Measurements from ENCODE around the gene NUCKS1. TPM values are rescaled to one million over a fixed set of nuclear protein-coding genes. Genes with fewer than 3 reads are reported as not detected.

Gene NUCKS1
- total RNA-seq, 1 donor from 2014 or later = 161 TPM

- H3K36me3 Mint-ChIP-seq (ENCODE audit: low read depth) = peaks cover 2% of the 10 kb centered on the region
- intact Hi-C loops (cut with micrococcal nuclease) = no loop called here
- peaks cover 4% of the 10 kb centered on the region for H3K4me1 Mint-ChIP-seq
- DNase-seq = no peak
- H3K9me3 Mint-ChIP-seq = no peaks in the 10 kb centered on the region
- H3K4me3 Mint-ChIP-seq = no peak overlapping the region
- H3K27ac Mint-ChIP-seq = no peak overlapping the region
- H3K27me3 Mint-ChIP-seq = peaks cover 30% of the 10 kb centered on the region
Measured at GRCh38 chr1:205692423-205692822, 57.6 kb downstream of the NUCKS1 start.

- DNase-seq = no peak
- Mint-ChIP-seq H3K9me3 (no peaks in the 10 kb centered on the region), H3K27me3 (peaks cover 29% of the 10 kb centered on the region), H3K27ac (no peak overlapping the region), H3K36me3 (ENCODE audit: low read depth) (no peaks in the 10 kb centered on the region), H3K4me3 (no peak overlapping the region), H3K4me1 (peaks cover 4% of the 10 kb centered on the region)
- intact Hi-C loops (cut with micrococcal nuclease) = no loop called here
Measured at GRCh38 chr1:205690122-205690756, 59.7 kb downstream of the NUCKS1 start.

- Mint-ChIP-seq H3K27me3 (peaks cover 28% of the 10 kb centered on the region), H3K4me3 (no peak overlapping the region), H3K36me3 (ENCODE audit: low read depth) (no peaks in the 10 kb centered on the region), H3K9me3 (no peaks in the 10 kb centered on the region), H3K4me1 (peaks cover 4% of the 10 kb centered on the region), H3K27ac (no peak overlapping the region)
- intact Hi-C loops (cut with micrococcal nuclease) = no loop called here
- no peak for DNase-seq
Measured at GRCh38 chr1:205689479-205689878, 60.5 kb downstream of the NUCKS1 start.

- intact Hi-C loops (cut with micrococcal nuclease) = no loop called here
- DNase-seq = no peak
- Mint-ChIP-seq H3K27me3 (peaks cover 28% of the 10 kb centered on the region), H3K9me3 (no peaks in the 10 kb centered on the region), H3K4me3 (no peak overlapping the region), H3K36me3 (ENCODE audit: low read depth) (no peaks in the 10 kb centered on the region), H3K27ac (no peak overlapping the region), H3K4me1 (peaks cover 3% of the 10 kb centered on the region)
Measured at GRCh38 chr1:205688171-205689080, 61.6 kb downstream of the NUCKS1 start.

GRCh38 chr1:205687242-205687641 lies 62.7 kb downstream of the NUCKS1 start:
- H3K4me1 Mint-ChIP-seq = no peaks in the 10 kb centered on the region
- H3K4me3 Mint-ChIP-seq = no peak overlapping the region
- H3K9me3 Mint-ChIP-seq = no peaks in the 10 kb centered on the region
- peaks cover 30% of the 10 kb centered on the region for H3K27me3 Mint-ChIP-seq
- no peak for DNase-seq
- intact Hi-C loops (cut with micrococcal nuclease) = no loop called here
- no peak overlapping the region for H3K27ac Mint-ChIP-seq
- H3K36me3 Mint-ChIP-seq (ENCODE audit: low read depth) = no peaks in the 10 kb centered on the region

GRCh38 chr1:205681364-205681763 lies 68.6 kb downstream of the NUCKS1 start:
- no peak for DNase-seq
- Mint-ChIP-seq H3K9me3 (no peaks in the 10 kb centered on the region), H3K4me3 (no peak overlapping the region), H3K36me3 (ENCODE audit: low read depth) (no peaks in the 10 kb centered on the region), H3K4me1 (peaks cover 9% of the 10 kb centered on the region), H3K27me3 (peaks cover 27% of the 10 kb centered on the region), H3K27ac (no peak overlapping the region)
- intact Hi-C loops (cut with micrococcal nuclease) = no loop called here

GRCh38 chr1:205680073-205680851 lies 69.7 kb downstream of the NUCKS1 start, which contains the start of gene SLC45A3:
Gene SLC45A3 (minus strand): TSS chr1:205680509. CDS start chr1:205664656, 15,853 bp downstream.
- no peak within 1 kb of the TSS for H3K27ac Mint-ChIP-seq
- intact Hi-C loops (cut with micrococcal nuclease) = no loop called here
- peak; percentile 78 for DNase-seq
- H3K36me3 Mint-ChIP-seq (ENCODE audit: low read depth) = no peaks in the 10 kb centered on the region
- peak within 1 kb of the TSS; percentile 86 for H3K4me3 Mint-ChIP-seq
- H3K4me1 Mint-ChIP-seq = peaks cover 9% of the 10 kb centered on the region
- H3K27me3 Mint-ChIP-seq = peaks cover 31% of the 10 kb centered on the region
- H3K9me3 Mint-ChIP-seq = no peaks in the 10 kb centered on the region

GRCh38 chr1:205678286-205679111 lies 71.5 kb downstream of the NUCKS1 start:
- H3K27ac Mint-ChIP-seq = no peak overlapping the region
- no peak for DNase-seq
- intact Hi-C loops (cut with micrococcal nuclease) = loop anchor here (5.0 kb wide), 1 partner anchor 69 kb away; no protein-coding TSS in a partner anchor
- H3K36me3 Mint-ChIP-seq (ENCODE audit: low read depth) = no peaks in the 10 kb centered on the region
- H3K4me3 Mint-ChIP-seq = no peak overlapping the region
- no peaks in the 10 kb centered on the region for H3K9me3 Mint-ChIP-seq
- peaks cover 29% of the 10 kb centered on the region for H3K27me3 Mint-ChIP-seq
- H3K4me1 Mint-ChIP-seq = peaks cover 9% of the 10 kb centered on the region

- Mint-ChIP-seq H3K9me3 (no peaks in the 10 kb centered on the region), H3K27ac (no peak overlapping the region), H3K4me1 (peaks cover 9% of the 10 kb centered on the region), H3K27me3 (peaks cover 28% of the 10 kb centered on the region), H3K4me3 (no peak overlapping the region), H3K36me3 (ENCODE audit: low read depth) (no peaks in the 10 kb centered on the region)
- intact Hi-C loops (cut with micrococcal nuclease) = loop anchor here (5.0 kb wide), 1 partner anchor 70 kb away; no protein-coding TSS in a partner anchor
- no peak for DNase-seq
Measured at GRCh38 chr1:205677167-205677566, 72.8 kb downstream of the NUCKS1 start.

- no peak for DNase-seq
- intact Hi-C loops (cut with micrococcal nuclease) = loop anchor here (5.0 kb wide), 1 partner anchor 71 kb away; no protein-coding TSS in a partner anchor
- H3K4me3 Mint-ChIP-seq = no peak overlapping the region
- H3K27me3 Mint-ChIP-seq = peaks cover 25% of the 10 kb centered on the region
- no peak overlapping the region for H3K27ac Mint-ChIP-seq
- H3K4me1 Mint-ChIP-seq = peaks cover 9% of the 10 kb centered on the region
- no peaks in the 10 kb centered on the region for H3K9me3 Mint-ChIP-seq
- H3K36me3 Mint-ChIP-seq (ENCODE audit: low read depth) = no peaks in the 10 kb centered on the region
Measured at GRCh38 chr1:205676597-205676996, 73.4 kb downstream of the NUCKS1 start.

- Mint-ChIP-seq H3K4me3 (no peak overlapping the region), H3K4me1 (peaks cover 7% of the 10 kb centered on the region), H3K27me3 (peaks cover 19% of the 10 kb centered on the region), H3K36me3 (ENCODE audit: low read depth) (no peaks in the 10 kb centered on the region), H3K9me3 (no peaks in the 10 kb centered on the region), H3K27ac (no peak overlapping the region)
- intact Hi-C loops (cut with micrococcal nuclease) = loop anchor here (5.0 kb wide), 1 partner anchor 71 kb away; no protein-coding TSS in a partner anchor
- DNase-seq = no peak
Measured at GRCh38 chr1:205676002-205676401, 74.0 kb downstream of the NUCKS1 start.

GRCh38 chr1:205675247-205675646 lies 74.7 kb downstream of the NUCKS1 start:
- no peak overlapping the region for H3K27ac Mint-ChIP-seq
- no peaks in the 10 kb centered on the region for H3K36me3 Mint-ChIP-seq (ENCODE audit: low read depth)
- intact Hi-C loops (cut with micrococcal nuclease) = loop anchor here (5.0 kb wide), 1 partner anchor 72 kb away; no protein-coding TSS in a partner anchor
- no peak overlapping the region for H3K4me3 Mint-ChIP-seq
- no peak for DNase-seq
- peaks cover 15% of the 10 kb centered on the region for H3K27me3 Mint-ChIP-seq
- no peaks in the 10 kb centered on the region for H3K9me3 Mint-ChIP-seq
- peaks cover 7% of the 10 kb centered on the region for H3K4me1 Mint-ChIP-seq

- H3K4me3 Mint-ChIP-seq = no peak overlapping the region
- intact Hi-C loops (cut with micrococcal nuclease) = no loop called here
- H3K27ac Mint-ChIP-seq = no peak overlapping the region
- H3K27me3 Mint-ChIP-seq = peaks cover 15% of the 10 kb centered on the region
- no peak for DNase-seq
- no peaks in the 10 kb centered on the region for H3K9me3 Mint-ChIP-seq
- H3K36me3 Mint-ChIP-seq (ENCODE audit: low read depth) = no peaks in the 10 kb centered on the region
- H3K4me1 Mint-ChIP-seq = no peaks in the 10 kb centered on the region
Measured at GRCh38 chr1:205672970-205673369, 77.0 kb downstream of the NUCKS1 start.
